ENCODE data around the gene HSPB7. TPM values are rescaled to one million over a fixed set of nuclear protein-coding genes. Genes with fewer than 3 reads are reported as not detected.

HSPB7 gene
- total RNA-seq, result 0.07 TPM in 1 of 2 replicates, not detected in the other

DNA sequence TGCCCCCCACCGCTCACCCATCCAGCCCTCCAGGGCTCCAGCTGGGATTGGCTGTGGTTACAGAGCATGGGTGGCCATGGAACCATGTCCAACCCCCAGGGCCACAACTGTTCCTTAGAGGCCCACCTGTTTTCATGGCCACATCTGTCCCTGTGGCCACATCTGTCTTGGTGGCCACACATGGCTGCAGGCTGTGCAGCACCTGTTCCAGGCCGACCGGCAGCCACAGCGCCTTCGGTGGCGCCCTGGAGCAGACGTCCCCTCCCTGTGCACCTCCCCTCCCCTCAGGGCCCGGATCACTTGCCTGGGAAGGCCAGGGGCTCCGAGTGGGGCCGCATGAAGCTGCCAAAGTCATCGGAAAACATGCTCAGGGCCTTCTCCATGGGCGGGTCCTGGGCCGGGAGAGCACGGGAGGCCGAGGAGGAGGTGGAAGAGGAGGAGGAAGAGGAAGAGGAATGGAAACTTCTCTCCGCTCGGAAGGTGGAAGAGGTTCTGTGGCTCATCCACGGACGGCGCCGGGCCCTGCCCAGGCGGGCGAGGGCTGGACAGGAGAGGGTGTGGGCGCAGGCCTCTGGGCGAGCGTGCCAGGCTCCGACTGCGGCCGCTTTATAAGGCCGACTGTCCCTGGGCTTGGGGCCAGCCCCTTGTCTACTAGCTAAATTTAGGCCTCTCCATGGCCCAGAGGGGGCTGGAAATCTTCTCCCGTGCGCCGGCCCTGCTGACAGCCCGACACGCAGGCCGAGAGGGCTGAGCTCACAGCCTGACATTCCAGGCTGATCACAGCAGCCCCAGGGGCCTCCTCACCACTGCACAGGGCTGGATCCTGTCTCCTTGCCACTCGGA lies at the start of gene HSPB7:
Gene HSPB7 (minus strand): TSS at position 583 of the 843 bp plus-strand sequence. CDS start 80 bp downstream, at position 503.
- Histone ChIP-seq H3K36me3 (ENCODE audit: control insufficient read depth, insufficient read depth, low read length) (no peaks in the 10 kb centered on the region), H3K4me3 (ENCODE audit: low read depth, low read length) (no peak within 1 kb of the TSS), H3K27me3 (ENCODE audit: control insufficient read depth, insufficient read depth, low read length) (peaks cover 21% of the 10 kb centered on the region)
- TF ChIP-seq, protein P1, sequence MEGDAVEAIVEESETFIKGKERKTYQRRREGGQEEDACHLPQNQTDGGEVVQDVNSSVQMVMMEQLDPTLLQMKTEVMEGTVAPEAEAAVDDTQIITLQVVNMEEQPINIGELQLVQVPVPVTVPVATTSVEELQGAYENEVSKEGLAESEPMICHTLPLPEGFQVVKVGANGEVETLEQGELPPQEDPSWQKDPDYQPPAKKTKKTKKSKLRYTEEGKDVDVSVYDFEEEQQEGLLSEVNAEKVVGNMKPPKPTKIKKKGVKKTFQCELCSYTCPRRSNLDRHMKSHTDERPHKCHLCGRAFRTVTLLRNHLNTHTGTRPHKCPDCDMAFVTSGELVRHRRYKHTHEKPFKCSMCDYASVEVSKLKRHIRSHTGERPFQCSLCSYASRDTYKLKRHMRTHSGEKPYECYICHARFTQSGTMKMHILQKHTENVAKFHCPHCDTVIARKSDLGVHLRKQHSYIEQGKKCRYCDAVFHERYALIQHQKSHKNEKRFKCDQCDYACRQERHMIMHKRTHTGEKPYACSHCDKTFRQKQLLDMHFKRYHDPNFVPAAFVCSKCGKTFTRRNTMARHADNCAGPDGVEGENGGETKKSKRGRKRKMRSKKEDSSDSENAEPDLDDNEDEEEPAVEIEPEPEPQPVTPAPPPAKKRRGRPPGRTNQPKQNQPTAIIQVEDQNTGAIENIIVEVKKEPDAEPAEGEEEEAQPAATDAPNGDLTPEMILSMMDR (IDR thresholded peaks at IDR 0.05; ENCODE audit: insufficient read depth, low read length, poor library complexity, severe bottlenecking), result no peak
- no peak for DNase-seq (ENCODE audit: low read depth)

DNA sequence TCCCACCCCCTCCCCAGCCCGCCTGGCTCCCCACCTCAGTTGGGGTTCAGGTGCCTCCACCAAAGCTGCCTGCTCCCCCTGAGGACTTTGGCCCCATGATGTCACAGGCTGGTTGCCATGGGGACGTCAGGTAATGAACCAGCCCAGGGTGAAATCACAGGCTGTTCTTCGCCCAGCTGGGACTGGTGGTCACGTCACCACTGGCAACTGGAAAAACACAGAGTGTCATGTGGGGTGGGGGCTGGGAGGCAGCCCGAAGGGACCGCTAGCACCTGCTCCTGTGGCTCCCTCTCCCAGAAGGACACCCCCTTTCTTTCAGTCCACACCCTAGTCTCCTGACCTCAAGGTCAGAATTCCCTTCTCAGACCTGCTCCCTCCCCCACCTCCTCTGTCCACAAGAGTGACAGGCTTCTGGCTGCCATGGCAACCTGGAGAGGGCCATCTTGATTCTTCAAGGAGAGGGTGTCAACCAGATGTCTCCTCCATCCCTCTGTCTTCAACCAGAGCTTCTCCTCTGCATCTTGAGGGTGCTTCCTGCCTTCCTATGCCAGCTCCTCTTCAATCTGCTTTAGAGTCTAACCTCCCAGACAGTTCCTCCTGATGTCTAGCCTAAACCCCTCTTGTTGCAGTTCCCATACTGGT lies 49.4 kb upstream of the HSPB7 start:
- TF ChIP-seq, protein P1 (IDR thresholded peaks at IDR 0.05; ENCODE audit: insufficient read depth, low read length, poor library complexity, severe bottlenecking), result no peak
- H3K27me3 ChIP-seq (ENCODE audit: control insufficient read depth, insufficient read depth, low read length), result peaks cover 9% of the 10 kb centered on the region
- DNase-seq (ENCODE audit: low read depth), result peak; percentile 58
- H3K36me3 ChIP-seq (ENCODE audit: control insufficient read depth, insufficient read depth, low read length), result no peaks in the 10 kb centered on the region
- H3K4me3 ChIP-seq (ENCODE audit: low read depth, low read length), result no peak overlapping the region

DNA sequence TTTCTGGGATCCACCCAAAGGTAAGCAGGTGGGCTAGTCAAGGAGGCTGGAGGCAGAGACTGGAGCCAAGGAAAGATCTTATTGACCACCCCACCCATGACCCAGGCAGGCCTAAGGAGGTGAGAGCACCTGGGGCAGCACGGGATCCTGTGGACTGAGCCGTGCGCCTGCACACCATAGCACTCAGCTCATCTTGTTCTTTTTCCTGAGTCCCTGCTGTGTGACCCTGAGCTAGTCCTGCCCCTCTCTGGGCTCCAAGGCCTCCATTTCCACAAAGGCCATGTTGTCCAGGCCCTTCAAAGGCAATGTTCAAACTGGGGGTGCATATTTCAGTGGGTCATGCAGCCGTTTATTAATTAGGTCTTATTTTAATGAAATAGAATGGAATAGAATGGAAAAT lies 48.4 kb upstream of the HSPB7 start:
- TF ChIP-seq, protein P1 (IDR thresholded peaks at IDR 0.05; ENCODE audit: insufficient read depth, low read length, poor library complexity, severe bottlenecking), result no peak
- no peaks in the 10 kb centered on the region for H3K36me3 ChIP-seq (ENCODE audit: control insufficient read depth, insufficient read depth, low read length)

DNA sequence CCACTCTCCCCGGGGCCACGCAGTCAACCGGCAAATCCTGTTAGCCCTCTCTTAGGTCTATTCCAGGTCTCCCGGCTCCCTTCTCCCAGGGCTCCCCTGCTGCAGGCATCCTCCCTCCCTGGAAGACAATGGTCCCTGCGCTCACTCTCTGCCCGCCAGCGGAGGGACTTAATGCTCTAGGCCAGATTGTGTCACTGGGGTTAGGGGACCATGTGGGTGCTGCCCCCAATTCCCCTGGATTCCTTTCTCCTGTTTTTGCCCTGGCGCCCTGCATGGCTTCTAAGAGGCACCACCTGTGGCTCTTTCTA lies 47.4 kb upstream of the HSPB7 start:
- H3K27me3 ChIP-seq (ENCODE audit: control insufficient read depth, insufficient read depth, low read length), result peaks cover 13% of the 10 kb centered on the region
- H3K36me3 ChIP-seq (ENCODE audit: control insufficient read depth, insufficient read depth, low read length), result no peaks in the 10 kb centered on the region
- no peak overlapping the region for H3K4me3 ChIP-seq (ENCODE audit: low read depth, low read length)
- TF ChIP-seq, protein P1 (IDR thresholded peaks at IDR 0.05; ENCODE audit: insufficient read depth, low read length, poor library complexity, severe bottlenecking), result no peak
- DNase-seq (ENCODE audit: low read depth), result no peak

More for the DNA sequence above, 48.4 kb upstream of the HSPB7 start:
- no peak overlapping the region for H3K4me3 ChIP-seq (ENCODE audit: low read depth, low read length)
- H3K27me3 ChIP-seq (ENCODE audit: control insufficient read depth, insufficient read depth, low read length), result peaks cover 11% of the 10 kb centered on the region
- no peak for DNase-seq (ENCODE audit: low read depth)

DNA sequence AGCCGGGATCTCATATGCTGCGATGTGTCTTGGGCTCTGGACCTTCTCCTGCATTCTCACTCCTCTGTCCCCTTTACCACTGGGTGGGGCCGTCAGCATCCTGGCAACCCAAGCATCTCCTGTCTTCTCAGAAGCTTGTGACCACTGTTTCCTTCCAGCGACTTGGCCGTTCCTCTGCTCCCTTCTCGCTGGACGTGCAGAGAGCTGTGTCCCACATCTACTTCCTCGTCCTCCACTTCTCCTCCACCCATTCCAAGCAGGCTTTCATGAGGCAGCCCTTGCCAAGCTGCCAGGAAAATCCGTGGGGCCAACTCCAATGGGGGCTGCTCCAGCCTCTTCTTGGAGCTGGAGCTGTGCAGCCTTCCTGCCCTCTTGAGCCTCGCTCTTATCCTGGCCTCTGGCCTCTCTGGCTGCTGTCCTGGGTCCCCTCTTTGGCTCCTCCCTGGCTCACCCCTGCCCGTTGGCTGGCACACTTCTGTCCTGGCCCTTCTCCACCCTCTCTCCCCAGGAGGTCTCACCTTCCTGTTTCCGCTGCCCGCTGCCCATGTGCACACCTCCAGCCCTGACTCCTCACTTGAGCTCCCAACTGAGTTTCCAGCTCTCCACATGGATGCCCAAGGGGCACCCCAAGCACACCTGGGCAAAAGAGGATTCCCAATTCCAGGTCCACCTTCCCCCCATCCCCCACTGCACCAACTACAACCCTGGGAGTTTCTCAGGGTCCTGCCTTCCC lies 46.9 kb upstream of the HSPB7 start:
- Histone ChIP-seq H3K4me3 (ENCODE audit: low read depth, low read length) (no peak overlapping the region), H3K36me3 (ENCODE audit: control insufficient read depth, insufficient read depth, low read length) (no peaks in the 10 kb centered on the region), H3K27me3 (ENCODE audit: control insufficient read depth, insufficient read depth, low read length) (peaks cover 13% of the 10 kb centered on the region)
- DNase-seq (ENCODE audit: low read depth), result no peak
- TF ChIP-seq, protein P1 (IDR thresholded peaks at IDR 0.05; ENCODE audit: insufficient read depth, low read length, poor library complexity, severe bottlenecking), result no peak
